ENCODE results near the gene RPL27. TPM values are rescaled to one million over a fixed set of nuclear protein-coding genes. Genes with fewer than 3 reads are reported as not detected.

The RPL27 gene
- total and polyA plus RNA-seq, 2 of the 13 experiments (the other 11 are each of a cell fraction or from before 2014, with no cell fraction given), result 1,585 to 5,840 TPM

- no peak for TF ChIP-seq PREB (CRISPR knock-in tag; IDR thresholded peaks at IDR 0.05)
- peak; percentile 30; the same call in 1 of the 2 replicates for TF ChIP-seq ZNF225 (CRISPR knock-in tag; IDR thresholded peaks at IDR 0.05)
- TF ChIP-seq YEATS4 (CRISPR knock-in tag; IDR thresholded peaks at IDR 0.05; ENCODE audit: borderline replicate concordance), result no peak; the same call in 1 of the 2 replicates
- 0 out of 2 replicates have a peak, but pooled peaks have one; percentile 42 for TF ChIP-seq ZNF138 (CRISPR knock-in tag; IDR thresholded peaks at IDR 0.05; ENCODE audit: low read depth)
- TF ChIP-seq ZNF687 (CRISPR knock-in tag; IDR thresholded peaks at IDR 0.05), result peak; percentile 95
- TF ChIP-seq ZIK1 (CRISPR knock-in tag; IDR thresholded peaks at IDR 0.05; ENCODE audit: borderline replicate concordance, low read depth), result peak; percentile 56; the same call in 1 of the 2 replicates
- no peak for TF ChIP-seq ZNF629 (CRISPR knock-in tag; conservative IDR thresholded peaks at IDR 0.05)
- TF ChIP-seq TAF1 (CRISPR knock-in tag; IDR thresholded peaks at IDR 0.05), result peak; percentile 60
- peak; percentile 56; the same call in 1 of the 2 replicates for TF ChIP-seq ZNF749 (CRISPR knock-in tag; IDR thresholded peaks at IDR 0.05; ENCODE audit: borderline replicate concordance)
- TF ChIP-seq PCBP1 (IDR thresholded peaks at IDR 0.05; ENCODE audit: borderline replicate concordance, low read depth, low read length), result no peak
- no peak for TF ChIP-seq ZNF224 (CRISPR knock-in tag; IDR thresholded peaks at IDR 0.05)
- no peak for TF ChIP-seq ZBTB46 (CRISPR knock-in tag; IDR thresholded peaks at IDR 0.05; ENCODE audit: borderline replicate concordance)
- 0 out of 2 replicates have a peak, but pooled peaks have one; percentile 55 for TF ChIP-seq ZNF230 (CRISPR knock-in tag; IDR thresholded peaks at IDR 0.05)
- TF ChIP-seq REST (IDR thresholded peaks at IDR 0.05; ENCODE audit: borderline replicate concordance in 1 of 2, low read depth in 1 of 2, low read length in 2 of 2), result 0 out of 4 replicates have a peak, but pooled peaks of 1 of the 2 experiments have one; percentile 8
- TF ChIP-seq ZFP62 (CRISPR knock-in tag; IDR thresholded peaks at IDR 0.05), result no peak
- 0 out of 2 replicates have a peak, but pooled peaks have one; percentile 28 for TF ChIP-seq RXRA (CRISPR knock-in tag; IDR thresholded peaks at IDR 0.05)
These were observed 33.9 kb upstream of the RPL27 start, which contains the start of gene AARSD1 (continued) for GRCh38 chr17:42964161-42964932.

Measured in HepG2 (cell line).